Liver (tissue), 9 donors: Measurements from ENCODE around the gene NFIB. TPM values are rescaled to one million over a fixed set of nuclear protein-coding genes. Genes with fewer than 3 reads are reported as not detected.

ENCODE experiments used
- DNase-seq: peaks from one replicate; pipeline ENCODE4 v3.0.0-alpha.2; 2017; ENCODE audit warnings: low spot score
- H3K27ac ChIP-seq, 2 donors: one replicate each; pipeline ENCODE4 v1.7.0; 2013; ENCODE audit warnings: inconsistent platforms in 2 of 2, low read length in 2 of 2, control low read depth in 1 of 2, low read depth in 1 of 2, mild to moderate bottlenecking in 1 of 2
- H3K27me3 ChIP-seq, 4 donors: one replicate each; pipeline versions ENCODE4 v1.6.1 to v1.7.0; 2013; ENCODE audit warnings: low read length in 3 of 4, inconsistent platforms in 1 of 4, mild to moderate bottlenecking in 1 of 4, moderate library complexity in 1 of 4; ENCODE audit not compliant: control insufficient read depth in 4 of 4, insufficient read depth in 4 of 4
- H3K36me3 ChIP-seq, 4 donors: one replicate each; pipeline versions ENCODE4 v1.6.1 to v1.7.0; 2013; ENCODE audit warnings: low read length in 3 of 4, mild to moderate bottlenecking in 3 of 4, low read depth in 1 of 4, moderate library complexity in 1 of 4; ENCODE audit not compliant: control insufficient read depth in 4 of 4, insufficient read depth in 3 of 4
- H3K4me1 ChIP-seq, 4 donors: one replicate each; pipeline versions ENCODE4 v1.6.1 to v1.7.0; 2013; ENCODE audit warnings: low read length in 3 of 4, mild to moderate bottlenecking in 3 of 4, moderate library complexity in 1 of 4; ENCODE audit not compliant: control insufficient read depth in 4 of 4, insufficient read depth in 4 of 4
- H3K4me3 ChIP-seq, 3 donors: one replicate each; pipeline versions ENCODE4 v1.6.1 to v1.7.0; 2013; ENCODE audit warnings: low read length in 3 of 3, control low read depth in 1 of 3, low read depth in 1 of 3, mild to moderate bottlenecking in 1 of 3
- H3K9ac ChIP-seq, 2 donors: one replicate each; pipeline ENCODE4 v1.7.0; 2013; ENCODE audit warnings: low read length in 2 of 2, mild to moderate bottlenecking in 2 of 2, moderate library complexity in 2 of 2, control low read depth in 1 of 2, low read depth in 1 of 2
- H3K9me3 ChIP-seq, 4 donors: one replicate each; pipeline versions ENCODE4 v1.6.1 to v1.7.0; 2013; ENCODE audit warnings: low read length in 3 of 4; ENCODE audit not compliant: control insufficient read depth in 4 of 4
- EGR1 ChIP-seq, 2 donors: IDR thresholded peaks; 2 replicates each; pipeline ENCODE4 v1.6.1; 2016 to 2018; ENCODE audit warnings: antibody characterized with exemption in 2 of 2, low read depth in 2 of 2
- FOXA1 ChIP-seq: IDR thresholded peaks from 2 replicates; pipeline ENCODE4 v1.6.1; 2016; ENCODE audit warnings: antibody characterized with exemption
- FOXA2 ChIP-seq: IDR thresholded peaks from 2 replicates; pipeline ENCODE4 v1.6.1; 2016; ENCODE audit warnings: antibody characterized with exemption
- GABPA ChIP-seq, 2 donors: IDR thresholded peaks in 1 of 2; conservative IDR thresholded peaks in 1 of 2; 2 replicates each; pipeline ENCODE4 v1.6.1; 2016; ENCODE audit warnings: antibody characterized with exemption in 2 of 2, mild to moderate bottlenecking in 1 of 2, moderate library complexity in 1 of 2
- HNF4A ChIP-seq, 2 donors: conservative IDR thresholded peaks; 2 replicates each; pipeline ENCODE4 v1.6.1; 2016; ENCODE audit warnings: antibody characterized with exemption in 2 of 2, mild to moderate bottlenecking in 2 of 2
- HNF4G ChIP-seq: IDR thresholded peaks from 2 replicates; pipeline ENCODE4 v1.6.1; 2016; ENCODE audit warnings: antibody characterized with exemption
- JUND ChIP-seq, 2 donors: IDR thresholded peaks; 2 replicates each; pipeline ENCODE4 v1.6.1; 2016; ENCODE audit warnings: antibody characterized with exemption in 2 of 2
- NR2F2 ChIP-seq: IDR thresholded peaks from 2 replicates; pipeline ENCODE4 v1.6.1; 2016; ENCODE audit warnings: antibody characterized with exemption
- RAD21 ChIP-seq, 2 donors: IDR thresholded peaks; 2 replicates each; pipeline ENCODE4 v1.6.1; 2016; ENCODE audit warnings: antibody characterized with exemption in 2 of 2, mild to moderate bottlenecking in 2 of 2
- RXRA ChIP-seq, 2 donors: IDR thresholded peaks; 2 replicates each; pipeline ENCODE4 v1.6.1; 2017 to 2018; ENCODE audit warnings: antibody characterized with exemption in 2 of 2, mild to moderate bottlenecking in 1 of 2
- SP1 ChIP-seq: IDR thresholded peaks from 2 replicates; pipeline ENCODE4 v1.6.1; 2018; ENCODE audit warnings: antibody characterized with exemption, mild to moderate bottlenecking
- TAF1 ChIP-seq: conservative IDR thresholded peaks from 2 replicates; pipeline ENCODE4 v1.6.1; 2016; ENCODE audit warnings: antibody characterized with exemption, mild to moderate bottlenecking
- YY1 ChIP-seq: IDR thresholded peaks from 2 replicates; pipeline ENCODE4 v1.6.1; 2016; ENCODE audit warnings: antibody characterized with exemption, mild to moderate bottlenecking
- WGBS: extraction: QIAGEN DNeasy Blood & Tissue Kit; methylation state at CpG from one replicate; pipeline ENCODE4 v1.1.7; 2013; 5-methylcytosine and 5-hydroxymethylcytosine counted together
- polyA plus RNA-seq, 2 donors: library from polyadenylated mRNA; stranded (reverse) in 1 of 2; unstranded in 1 of 2; fragments of 200-250 nt in 1 of 2; fragments of >200 nt in 1 of 2; fragmentation: Nextera tagmentation in 1 of 2; extraction: Ambion mirVana in 1 of 2; gene quantifications; one replicate each; pipeline versions ENCODE4 v1.2.1 to v1.2.3, GENCODE V29; 2013 to 2015
- total RNA-seq, 2 donors: library from RNA; depleted of rRNA; stranded (reverse); fragments of >200 nt; gene quantifications; one replicate each; pipeline ENCODE4 v1.2.3, GENCODE V29; 2014
- TF ChIP-seq, protein P1 (sequence below): fragments of 150-350 bp; IDR thresholded peaks from 2 replicates; pipeline ENCODE4 v1.5.1; 2017; ENCODE audit warnings: improper control_type of control experiment, low read depth, low read length; ENCODE audit not compliant: missing input control
- TF ChIP-seq, protein P2 (sequence below): IDR thresholded peaks from 2 replicates; pipeline ENCODE4 v1.6.1; 2016; ENCODE audit warnings: antibody characterized with exemption
- TF ChIP-seq, protein P3 (sequence below): IDR thresholded peaks from 2 replicates; pipeline ENCODE4 v1.6.1; 2016; ENCODE audit warnings: antibody characterized with exemption
- TF ChIP-seq, protein P4 (sequence below): IDR thresholded peaks from 2 replicates; pipeline ENCODE4 v1.6.1; 2016; ENCODE audit warnings: antibody characterized with exemption, mild to moderate bottlenecking
- TF ChIP-seq, protein P5 (sequence below): IDR thresholded peaks from 2 replicates; pipeline ENCODE4 v1.6.1; 2016; ENCODE audit warnings: antibody characterized with exemption
- donor health status: healthy.
- donor health status: healthy.
- donor health status: healthy.
- donor health status: healthy.
- donor health status: healthy.

The NFIB gene
- total and polyA plus RNA-seq, 4 donors: 3.2 to 23.2 (median 8.0) TPM

DNA sequence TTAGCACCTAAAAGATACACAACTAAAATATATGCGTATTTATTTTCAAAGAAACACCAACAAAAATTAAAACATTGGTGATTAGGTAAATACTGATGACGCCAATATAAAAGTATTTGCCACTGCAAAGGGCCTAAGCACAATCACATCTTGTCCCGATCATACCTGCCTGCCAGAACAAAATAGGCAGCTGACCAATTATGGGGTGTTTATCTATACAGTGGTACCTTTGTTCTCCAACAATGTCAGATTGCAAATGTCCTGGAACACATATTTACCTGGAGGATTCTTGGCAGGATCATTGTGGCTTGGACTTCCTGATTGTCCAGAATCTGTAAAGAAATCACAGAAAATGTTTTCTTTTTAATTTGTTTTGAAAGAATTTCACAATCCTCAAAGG is 134.5 kb downstream of the NFIB start:
- no peak for TF ChIP-seq TAF1
- TF ChIP-seq, protein P1, sequence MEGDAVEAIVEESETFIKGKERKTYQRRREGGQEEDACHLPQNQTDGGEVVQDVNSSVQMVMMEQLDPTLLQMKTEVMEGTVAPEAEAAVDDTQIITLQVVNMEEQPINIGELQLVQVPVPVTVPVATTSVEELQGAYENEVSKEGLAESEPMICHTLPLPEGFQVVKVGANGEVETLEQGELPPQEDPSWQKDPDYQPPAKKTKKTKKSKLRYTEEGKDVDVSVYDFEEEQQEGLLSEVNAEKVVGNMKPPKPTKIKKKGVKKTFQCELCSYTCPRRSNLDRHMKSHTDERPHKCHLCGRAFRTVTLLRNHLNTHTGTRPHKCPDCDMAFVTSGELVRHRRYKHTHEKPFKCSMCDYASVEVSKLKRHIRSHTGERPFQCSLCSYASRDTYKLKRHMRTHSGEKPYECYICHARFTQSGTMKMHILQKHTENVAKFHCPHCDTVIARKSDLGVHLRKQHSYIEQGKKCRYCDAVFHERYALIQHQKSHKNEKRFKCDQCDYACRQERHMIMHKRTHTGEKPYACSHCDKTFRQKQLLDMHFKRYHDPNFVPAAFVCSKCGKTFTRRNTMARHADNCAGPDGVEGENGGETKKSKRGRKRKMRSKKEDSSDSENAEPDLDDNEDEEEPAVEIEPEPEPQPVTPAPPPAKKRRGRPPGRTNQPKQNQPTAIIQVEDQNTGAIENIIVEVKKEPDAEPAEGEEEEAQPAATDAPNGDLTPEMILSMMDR: no peak
- no peak for TF ChIP-seq SP1
- peak; percentile 44 to 68 for TF ChIP-seq JUND (IDR thresholded peaks at IDR 0.05)
- peak in 1 of 2 donors; percentile 11 for TF ChIP-seq RAD21 (IDR thresholded peaks at IDR 0.05)
- peak; percentile 69 for TF ChIP-seq FOXA2
- peak in 1 of 2 donors; percentile 26 for TF ChIP-seq RXRA (IDR thresholded peaks at IDR 0.05)
- no peak for TF ChIP-seq GABPA (IDR thresholded peaks at IDR 0.05 in 1 of 2, conservative IDR thresholded peaks at IDR 0.05 in 1 of 2)
- TF ChIP-seq HNF4A (conservative IDR thresholded peaks at IDR 0.05): peak in 1 of 2 donors; percentile 50
- peak in 1 of 2 donors; percentile 38 for TF ChIP-seq EGR1 (IDR thresholded peaks at IDR 0.05; ENCODE audit: low read depth in 2 of 2)
- TF ChIP-seq, protein P2, sequence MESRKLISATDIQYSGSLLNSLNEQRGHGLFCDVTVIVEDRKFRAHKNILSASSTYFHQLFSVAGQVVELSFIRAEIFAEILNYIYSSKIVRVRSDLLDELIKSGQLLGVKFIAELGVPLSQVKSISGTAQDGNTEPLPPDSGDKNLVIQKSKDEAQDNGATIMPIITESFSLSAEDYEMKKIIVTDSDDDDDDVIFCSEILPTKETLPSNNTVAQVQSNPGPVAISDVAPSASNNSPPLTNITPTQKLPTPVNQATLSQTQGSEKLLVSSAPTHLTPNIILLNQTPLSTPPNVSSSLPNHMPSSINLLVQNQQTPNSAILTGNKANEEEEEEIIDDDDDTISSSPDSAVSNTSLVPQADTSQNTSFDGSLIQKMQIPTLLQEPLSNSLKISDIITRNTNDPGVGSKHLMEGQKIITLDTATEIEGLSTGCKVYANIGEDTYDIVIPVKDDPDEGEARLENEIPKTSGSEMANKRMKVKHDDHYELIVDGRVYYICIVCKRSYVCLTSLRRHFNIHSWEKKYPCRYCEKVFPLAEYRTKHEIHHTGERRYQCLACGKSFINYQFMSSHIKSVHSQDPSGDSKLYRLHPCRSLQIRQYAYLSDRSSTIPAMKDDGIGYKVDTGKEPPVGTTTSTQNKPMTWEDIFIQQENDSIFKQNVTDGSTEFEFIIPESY: no peak
- TF ChIP-seq, protein P3, sequence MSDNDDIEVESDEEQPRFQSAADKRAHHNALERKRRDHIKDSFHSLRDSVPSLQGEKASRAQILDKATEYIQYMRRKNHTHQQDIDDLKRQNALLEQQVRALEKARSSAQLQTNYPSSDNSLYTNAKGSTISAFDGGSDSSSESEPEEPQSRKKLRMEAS: no peak
- no peak for TF ChIP-seq HNF4G
- TF ChIP-seq, protein P4, sequence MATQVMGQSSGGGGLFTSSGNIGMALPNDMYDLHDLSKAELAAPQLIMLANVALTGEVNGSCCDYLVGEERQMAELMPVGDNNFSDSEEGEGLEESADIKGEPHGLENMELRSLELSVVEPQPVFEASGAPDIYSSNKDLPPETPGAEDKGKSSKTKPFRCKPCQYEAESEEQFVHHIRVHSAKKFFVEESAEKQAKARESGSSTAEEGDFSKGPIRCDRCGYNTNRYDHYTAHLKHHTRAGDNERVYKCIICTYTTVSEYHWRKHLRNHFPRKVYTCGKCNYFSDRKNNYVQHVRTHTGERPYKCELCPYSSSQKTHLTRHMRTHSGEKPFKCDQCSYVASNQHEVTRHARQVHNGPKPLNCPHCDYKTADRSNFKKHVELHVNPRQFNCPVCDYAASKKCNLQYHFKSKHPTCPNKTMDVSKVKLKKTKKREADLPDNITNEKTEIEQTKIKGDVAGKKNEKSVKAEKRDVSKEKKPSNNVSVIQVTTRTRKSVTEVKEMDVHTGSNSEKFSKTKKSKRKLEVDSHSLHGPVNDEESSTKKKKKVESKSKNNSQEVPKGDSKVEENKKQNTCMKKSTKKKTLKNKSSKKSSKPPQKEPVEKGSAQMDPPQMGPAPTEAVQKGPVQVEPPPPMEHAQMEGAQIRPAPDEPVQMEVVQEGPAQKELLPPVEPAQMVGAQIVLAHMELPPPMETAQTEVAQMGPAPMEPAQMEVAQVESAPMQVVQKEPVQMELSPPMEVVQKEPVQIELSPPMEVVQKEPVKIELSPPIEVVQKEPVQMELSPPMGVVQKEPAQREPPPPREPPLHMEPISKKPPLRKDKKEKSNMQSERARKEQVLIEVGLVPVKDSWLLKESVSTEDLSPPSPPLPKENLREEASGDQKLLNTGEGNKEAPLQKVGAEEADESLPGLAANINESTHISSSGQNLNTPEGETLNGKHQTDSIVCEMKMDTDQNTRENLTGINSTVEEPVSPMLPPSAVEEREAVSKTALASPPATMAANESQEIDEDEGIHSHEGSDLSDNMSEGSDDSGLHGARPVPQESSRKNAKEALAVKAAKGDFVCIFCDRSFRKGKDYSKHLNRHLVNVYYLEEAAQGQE: no peak
- no peak for TF ChIP-seq NR2F2
- TF ChIP-seq, protein P5, sequence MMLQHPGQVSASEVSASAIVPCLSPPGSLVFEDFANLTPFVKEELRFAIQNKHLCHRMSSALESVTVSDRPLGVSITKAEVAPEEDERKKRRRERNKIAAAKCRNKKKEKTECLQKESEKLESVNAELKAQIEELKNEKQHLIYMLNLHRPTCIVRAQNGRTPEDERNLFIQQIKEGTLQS: no peak
- no peak for TF ChIP-seq FOXA1
- TF ChIP-seq YY1: no peak
- no peak for DNase-seq
- Histone ChIP-seq H3K27ac (peak overlapping the region; percentile 68 to 77), H3K27me3 (no peaks in the 10 kb centered on the region), H3K9me3 (no peaks in the 10 kb centered on the region), H3K4me3 (no peak overlapping the region), H3K9ac (peak overlapping the region in 1 of 2 donors; percentile 49), H3K36me3 (no peaks in the 10 kb centered on the region), H3K4me1 (peaks cover 6 to 30% (median 26%) of the 10 kb centered on the region in 4 donors)
- WGBS: 28% methylated on average over 3 of the region's 3 CpGs
